ENCODE data around the gene ZNF140.

Gene ZNF140

GRCh38 chr12:133130038-133130807 is 49.5 kb downstream of the ZNF140 start, which contains the start of the genes ZNF10 and ZNF891:
Gene ZNF10 (plus strand): TSS chr12:133130627. CDS start chr12:133144493, 13,866 bp downstream.
Gene ZNF891 (minus strand): TSS chr12:133130274. CDS start chr12:133121918, 8,356 bp downstream.
- TF ChIP-seq CTCF (IDR thresholded peaks at IDR 0.05; ENCODE audit: low read depth, low read length, missing control alignments): no peak
- peak within 1 kb of the TSS; percentile 75 for H3K4me3 ChIP-seq (ENCODE audit: low read depth, low read length)
- DNase-seq (ENCODE audit: low read depth): peak; percentile 86

GRCh38 chr12:133130808-133131128 is 50.0 kb downstream of the ZNF140 start:
- no peak for DNase-seq (ENCODE audit: low read depth)
- TF ChIP-seq CTCF (IDR thresholded peaks at IDR 0.05; ENCODE audit: low read depth, low read length, missing control alignments): no peak
- H3K4me3 ChIP-seq (ENCODE audit: low read depth, low read length): peak overlapping the region; percentile 75

- no peak for DNase-seq (ENCODE audit: low read depth)
- no peak for TF ChIP-seq CTCF (IDR thresholded peaks at IDR 0.05; ENCODE audit: low read depth, low read length, missing control alignments)
- H3K4me3 ChIP-seq (ENCODE audit: low read depth, low read length): no peak overlapping the region
Measured at GRCh38 chr12:133135747-133136146, 55.0 kb downstream of the ZNF140 start.

GRCh38 chr12:133145981-133146380 is 65.3 kb downstream of the ZNF140 start:
- DNase-seq (ENCODE audit: low read depth): no peak
- no peak overlapping the region for H3K4me3 ChIP-seq (ENCODE audit: low read depth, low read length)
- no peak for TF ChIP-seq CTCF (IDR thresholded peaks at IDR 0.05; ENCODE audit: low read depth, low read length, missing control alignments)

GRCh38 chr12:133156125-133156690 is 75.5 kb downstream of the ZNF140 start:
- H3K4me3 ChIP-seq (ENCODE audit: low read depth, low read length): no peak overlapping the region
- TF ChIP-seq CTCF (IDR thresholded peaks at IDR 0.05; ENCODE audit: low read depth, low read length, missing control alignments): no peak
- no peak for DNase-seq (ENCODE audit: low read depth)

Measured in GM12864 (cell line).